Effector CD8-positive, alpha-beta T cell (primary cell): ENCODE measurements around the gene SH3GL3.

Experiments used
- DNase-seq: peaks from one replicate; lab custom pipeline; 2025; lab: John Stamatoyannopoulos, UW

Gene SH3GL3

DNA sequence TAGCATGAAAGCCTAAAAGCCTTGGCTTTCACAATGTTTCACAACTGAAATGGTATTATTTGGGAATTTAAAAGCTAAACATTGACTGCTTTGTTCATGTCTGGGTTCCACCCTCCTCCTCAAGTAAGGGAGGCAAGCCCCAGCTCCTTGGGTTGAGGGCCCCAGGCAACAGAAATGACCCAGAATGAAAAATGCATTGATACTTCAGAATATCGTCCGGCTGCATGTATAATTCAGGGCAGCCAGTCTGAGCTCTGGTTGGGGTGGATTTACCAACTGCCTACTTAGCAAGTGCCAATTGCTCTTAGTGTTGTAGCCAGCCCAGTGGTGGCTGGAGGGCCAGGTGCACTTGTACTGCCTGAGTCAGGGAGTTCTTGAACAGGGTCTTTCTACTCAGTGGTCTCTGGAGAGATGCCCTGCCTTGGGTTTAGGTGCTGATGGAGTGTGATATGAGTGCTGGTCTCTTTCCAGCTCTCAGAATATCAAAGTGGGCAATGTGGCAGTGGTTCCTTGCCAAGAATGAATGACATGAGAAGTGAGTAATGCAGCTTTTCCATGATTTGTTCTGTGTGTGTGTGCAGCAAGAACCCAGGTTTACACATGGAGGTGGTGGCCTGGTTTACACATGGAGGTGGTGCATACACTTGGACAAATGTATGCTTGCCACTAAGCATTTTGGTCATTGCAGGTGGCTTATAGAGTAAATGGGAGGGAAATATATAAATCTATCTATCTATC, 165.9 kb downstream of the SH3GL3 start:
- no peak for DNase-seq

DNA sequence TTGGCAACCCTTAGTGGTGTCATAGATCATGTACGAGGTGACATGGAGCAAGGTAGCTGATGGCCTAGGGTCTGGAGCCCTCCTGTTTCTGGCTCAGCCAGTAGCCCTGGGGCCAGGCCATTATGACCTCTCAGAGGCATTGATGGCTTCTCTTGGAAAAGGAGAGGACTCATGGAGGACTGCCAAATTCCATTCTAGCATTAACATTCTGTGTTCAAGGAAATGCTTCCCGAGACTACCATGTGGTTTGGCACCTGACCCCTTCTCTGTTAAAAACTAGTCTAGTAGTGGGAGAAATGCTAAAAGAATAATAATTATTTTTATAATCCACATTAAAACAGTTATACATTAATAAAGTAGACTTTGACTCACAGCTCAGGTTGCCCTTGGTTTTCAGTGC, 166.6 kb downstream of the SH3GL3 start:
- DNase-seq, result no peak

DNA sequence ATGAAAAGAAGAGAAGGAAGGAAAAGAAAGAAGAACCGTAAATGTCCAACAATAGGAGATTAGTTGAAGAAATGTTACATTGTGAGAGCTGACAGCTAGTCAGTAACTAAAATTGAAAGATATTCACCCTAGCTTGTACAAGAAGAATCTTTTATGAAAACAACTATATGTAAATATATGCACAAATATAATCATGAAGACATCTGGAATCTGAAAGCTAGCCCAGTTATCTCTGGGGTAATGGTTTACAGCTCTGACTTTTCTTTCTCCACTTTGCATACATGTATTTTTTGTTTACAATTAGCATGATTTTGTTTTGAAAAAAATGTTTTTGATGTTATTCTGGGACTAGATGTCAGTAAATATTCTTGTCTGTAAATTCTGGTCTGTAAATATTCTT, 169.7 kb downstream of the SH3GL3 start:
- no peak for DNase-seq

DNA sequence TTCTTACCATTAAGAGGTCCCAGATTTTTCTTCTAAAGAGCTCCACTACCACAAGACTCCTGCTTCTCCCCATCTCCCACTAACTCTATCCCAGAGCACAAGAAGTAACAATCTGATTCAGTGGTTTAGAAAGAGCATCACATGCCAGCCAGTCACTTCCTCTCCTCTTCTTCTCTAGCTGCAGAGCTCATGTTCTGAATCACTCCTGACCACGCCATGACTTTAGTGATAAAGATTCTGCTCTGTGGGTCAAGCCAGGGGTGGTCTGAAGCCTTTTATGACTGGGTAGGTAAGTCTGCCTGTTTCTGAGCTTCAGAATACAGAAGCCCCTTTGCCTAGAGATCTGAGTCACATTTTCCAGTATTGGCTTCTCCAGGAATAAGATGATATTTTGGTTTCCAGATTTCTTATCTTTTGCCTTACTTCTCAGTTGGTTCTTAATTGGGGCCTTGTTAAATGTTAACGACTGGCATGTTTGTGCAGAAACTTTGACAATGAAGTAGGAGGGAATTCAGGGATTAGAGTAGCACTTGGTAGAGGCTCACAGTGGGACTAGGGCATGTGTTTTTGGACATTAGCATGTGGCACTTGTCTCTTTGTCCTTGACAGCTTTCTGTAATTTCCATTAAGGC, 179.1 kb downstream of the SH3GL3 start:
- DNase-seq, result no peak

DNA sequence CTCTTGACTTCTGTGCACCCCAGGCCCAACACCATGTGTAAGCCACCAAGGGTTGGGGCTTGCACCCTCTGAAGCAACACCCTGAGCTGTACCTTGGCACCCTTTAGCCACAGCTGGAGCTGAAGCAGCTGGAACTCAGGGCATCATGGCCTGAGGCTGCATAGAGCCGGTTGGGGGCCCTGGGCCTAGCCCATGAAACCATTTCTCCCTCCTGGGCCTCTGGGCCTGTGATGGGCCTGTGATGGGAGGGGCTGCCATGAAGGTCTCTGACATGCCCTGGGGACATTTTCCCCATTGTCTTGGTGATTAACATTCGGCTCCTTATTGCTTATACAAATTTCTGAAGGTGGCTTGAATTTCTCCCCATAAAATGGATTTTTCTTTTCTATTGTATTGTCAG, 184.4 kb downstream of the SH3GL3 start:
- DNase-seq, result no peak

DNA sequence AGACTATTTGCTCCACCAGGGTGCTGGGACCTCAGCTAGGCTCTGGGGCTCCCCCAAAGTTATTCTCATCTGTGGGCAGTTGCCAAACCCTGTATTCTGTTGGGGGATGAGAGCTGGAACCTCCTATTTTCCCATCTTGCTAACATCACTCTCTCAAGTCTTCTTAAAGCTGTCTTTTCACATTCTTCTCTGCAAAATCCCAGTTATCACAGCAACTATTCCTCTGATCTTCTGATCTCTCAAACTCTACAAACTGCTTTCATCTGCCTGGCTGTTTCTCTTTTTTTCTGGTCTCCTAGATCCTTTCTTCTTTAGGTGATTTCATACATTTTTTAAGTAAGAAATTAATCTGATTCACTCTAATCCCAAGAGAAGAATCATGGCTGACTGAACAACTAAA, 196.1 kb downstream of the SH3GL3 start:
- DNase-seq, result no peak

DNA sequence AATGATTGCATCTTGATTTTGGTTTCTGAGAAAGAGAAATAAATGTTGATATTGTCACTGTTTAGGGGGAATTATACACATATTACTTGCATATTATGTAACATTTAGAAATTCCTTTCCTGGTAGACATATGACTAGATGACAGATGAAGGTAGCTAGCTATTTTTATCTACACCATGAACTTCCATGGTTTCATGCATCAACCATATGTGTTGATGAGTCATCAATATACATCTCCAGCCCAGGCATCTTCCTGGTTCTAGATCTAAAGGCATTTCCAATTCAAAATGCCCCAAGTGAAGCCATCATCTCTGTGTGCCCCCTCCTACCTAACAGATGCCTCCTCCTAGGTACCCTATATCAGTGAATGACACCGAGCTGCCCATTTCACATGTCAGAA, 197.3 kb downstream of the SH3GL3 start:
- no peak for DNase-seq

DNA sequence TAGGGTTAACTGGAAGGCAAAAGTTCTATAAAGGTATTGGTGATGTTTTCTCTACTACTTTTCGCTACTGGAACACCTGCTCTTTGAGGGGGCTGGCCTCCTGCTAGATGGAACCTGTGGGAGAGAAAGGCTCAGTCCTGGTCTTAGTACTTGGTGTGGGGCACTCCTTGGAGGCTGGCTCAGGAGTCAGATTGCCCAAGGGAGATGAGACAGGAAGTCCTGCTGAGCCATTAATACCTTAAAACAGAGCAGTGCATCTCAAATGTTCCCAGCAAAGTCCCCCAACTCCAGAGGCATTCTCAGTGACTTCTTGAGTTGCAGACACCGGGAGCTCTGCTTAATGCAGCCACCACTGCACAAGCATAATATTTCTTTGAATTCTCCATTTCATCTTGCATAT, 203.7 kb downstream of the SH3GL3 start:
- no peak for DNase-seq

DNA sequence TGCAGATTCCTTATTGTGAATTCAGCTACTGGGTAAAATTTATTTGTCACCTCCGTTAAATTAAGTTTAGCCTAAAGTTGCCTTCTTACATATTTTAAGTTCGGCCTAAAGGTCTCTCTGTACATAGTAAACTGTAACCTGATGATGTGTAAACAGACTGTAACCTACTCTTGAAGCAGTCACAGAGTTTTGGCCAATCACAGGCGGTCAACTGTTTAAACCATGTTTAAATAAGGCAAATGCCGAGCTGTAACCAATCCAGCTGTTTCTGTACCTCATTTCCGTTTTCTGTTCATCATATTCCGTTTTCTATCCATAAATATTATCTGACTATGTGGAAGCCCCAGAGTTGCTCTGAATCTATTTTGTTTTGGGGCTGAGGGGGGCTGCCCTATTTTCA, 204.4 kb downstream of the SH3GL3 start:
- no peak for DNase-seq

DNA sequence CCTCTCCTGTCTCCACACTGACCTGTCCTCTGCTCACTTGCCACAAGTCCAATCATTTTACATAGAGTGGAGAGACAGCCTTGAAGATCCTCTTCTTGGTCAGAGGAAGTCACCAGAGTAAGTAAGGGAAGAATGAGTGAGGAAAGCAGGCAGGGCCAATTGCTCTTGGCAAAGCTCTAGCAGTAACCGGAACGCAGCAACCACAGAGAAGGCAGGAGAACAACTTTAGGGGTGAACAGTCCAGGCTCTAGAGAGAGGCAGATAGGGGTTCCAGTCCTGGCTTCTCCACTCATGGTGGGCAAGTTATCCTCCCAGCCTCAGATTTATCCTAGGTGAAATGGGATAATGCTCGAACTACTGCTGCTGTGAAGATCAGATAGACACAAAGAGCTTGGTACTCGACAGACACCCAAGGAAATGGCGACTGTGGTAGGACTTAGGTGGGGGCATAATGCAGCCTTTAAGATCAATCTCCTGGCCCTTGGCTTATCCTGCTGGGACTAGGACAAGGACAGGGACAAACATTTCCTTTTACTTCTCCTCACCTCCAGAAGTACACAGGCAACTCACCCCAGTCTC, 205.6 kb downstream of the SH3GL3 start:
- no peak for DNase-seq

DNA sequence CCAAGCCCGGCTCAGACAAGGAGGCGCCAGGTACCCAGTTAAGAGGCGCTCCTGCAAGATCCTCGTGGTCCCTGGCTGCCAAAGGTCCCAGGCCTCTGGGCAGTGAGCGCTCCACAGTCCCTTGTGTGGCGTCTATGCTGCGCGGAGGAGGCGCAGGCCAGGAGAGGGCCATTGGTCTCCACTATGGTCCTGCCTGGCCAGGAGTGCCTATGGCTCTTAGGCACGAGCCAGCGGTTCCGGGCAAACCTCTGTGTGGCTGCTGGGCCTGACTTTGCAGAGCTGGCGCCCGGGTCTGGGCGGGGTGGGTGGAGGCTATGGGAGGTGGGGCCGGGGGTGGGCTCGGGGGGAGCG, 206.1 kb downstream of the SH3GL3 start:
- no peak for DNase-seq

DNA sequence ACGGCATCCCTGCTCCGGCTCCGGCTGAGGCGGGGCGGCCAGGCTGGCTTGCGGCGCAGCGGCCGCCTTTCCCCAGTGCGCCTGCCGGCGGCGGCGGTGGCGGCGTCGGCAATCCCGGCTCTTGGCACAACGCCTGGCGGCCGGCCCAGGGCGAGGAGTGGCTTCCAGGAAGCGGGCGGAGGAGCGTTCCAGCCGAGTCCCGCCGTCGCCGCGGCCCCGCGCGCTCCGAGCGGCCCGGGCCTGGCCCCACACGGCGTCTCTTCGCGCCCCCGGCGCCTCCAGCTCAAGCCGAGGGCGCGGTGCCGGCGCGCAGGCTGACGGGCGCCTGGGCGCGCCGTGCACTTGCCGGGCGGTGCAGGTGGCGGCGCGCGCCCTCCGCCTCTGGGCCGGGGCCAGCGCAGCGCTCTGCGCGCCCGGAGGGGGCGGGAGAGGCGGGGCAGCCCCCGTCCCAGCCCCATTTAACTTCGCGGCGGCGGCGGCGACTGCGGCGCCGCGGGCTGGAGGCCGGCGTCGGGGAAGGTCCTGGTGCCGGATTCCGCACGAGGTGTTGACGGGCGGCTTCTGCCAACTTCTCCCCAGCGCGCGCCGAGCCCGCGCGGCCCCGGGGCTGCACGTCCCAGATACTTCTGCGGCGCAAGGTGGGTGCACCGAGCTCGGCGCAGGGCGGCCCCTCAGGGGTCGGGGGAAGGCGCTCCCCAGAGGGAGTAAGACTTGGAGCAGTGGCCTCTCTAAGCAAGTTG, 206.7 kb downstream of the SH3GL3 start, which contains the start of gene ADAMTSL3:
ADAMTSL3 (plus strand) TSS at position 485 of the 740 bp plus-strand sequence. CDS start 1,639 bp downstream, outside the sequence.
- no peak for DNase-seq

DNA sequence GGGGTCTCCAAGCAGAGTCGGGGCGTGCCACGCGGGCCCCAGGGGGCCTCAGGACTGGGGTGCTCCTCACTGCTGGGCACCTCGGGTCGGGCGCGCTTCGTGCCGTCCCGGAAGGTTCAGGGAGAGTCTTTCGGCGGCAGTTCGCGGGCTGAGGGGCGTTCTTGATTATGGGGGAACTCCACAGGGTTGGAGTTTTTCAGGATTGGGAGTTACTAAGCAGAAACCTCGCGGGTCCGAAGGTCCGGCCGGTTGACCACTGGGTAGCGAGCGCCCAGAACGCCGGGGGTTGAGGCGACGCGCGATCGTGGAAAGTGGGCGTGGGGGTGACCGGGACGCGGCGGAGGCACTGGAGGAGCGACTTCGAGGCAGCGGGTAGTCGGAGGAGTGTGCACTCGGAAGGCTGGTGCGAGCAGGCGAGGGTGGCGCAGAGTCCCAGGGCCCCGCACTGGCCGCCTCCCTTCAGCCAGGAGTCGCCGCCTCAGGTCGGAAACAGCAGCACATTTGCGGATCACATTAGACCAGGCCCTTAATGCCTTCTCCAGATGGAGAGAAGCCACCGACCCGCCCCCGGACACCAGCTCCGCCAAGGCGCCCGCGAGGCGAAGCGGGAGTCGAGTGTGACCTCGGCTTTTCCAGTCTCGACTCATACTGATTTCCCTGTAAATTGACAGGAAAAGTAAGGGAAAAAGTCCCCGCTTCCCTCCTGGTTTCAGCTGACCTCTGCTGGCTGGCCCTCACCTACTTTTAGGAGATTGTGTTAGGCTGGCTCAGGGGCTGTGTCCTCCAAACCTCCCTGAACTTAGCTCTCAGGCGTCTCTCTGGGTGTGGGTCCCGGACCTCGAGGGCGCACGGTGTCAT, 207.5 kb downstream of the SH3GL3 start:
- DNase-seq, result no peak

DNA sequence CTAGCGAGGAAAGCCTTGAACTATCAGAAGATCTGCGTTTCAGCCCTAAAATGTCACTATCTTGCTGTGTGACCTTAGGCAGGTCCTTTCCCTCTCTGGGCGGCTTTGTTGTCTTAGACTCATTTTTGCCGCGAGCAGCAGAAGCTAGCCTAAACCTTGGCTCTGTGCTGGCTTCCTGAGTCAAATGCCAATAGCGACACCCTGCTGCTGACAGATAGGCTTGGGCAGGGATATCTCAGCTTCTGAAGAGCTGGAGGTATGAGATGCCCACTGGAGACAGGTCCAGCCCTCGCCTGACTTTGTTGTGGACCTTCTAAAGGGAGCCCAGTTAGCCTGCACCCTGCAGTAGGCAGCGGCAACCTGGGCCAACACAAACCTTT, 208.1 kb downstream of the SH3GL3 start:
- DNase-seq, result no peak

DNA sequence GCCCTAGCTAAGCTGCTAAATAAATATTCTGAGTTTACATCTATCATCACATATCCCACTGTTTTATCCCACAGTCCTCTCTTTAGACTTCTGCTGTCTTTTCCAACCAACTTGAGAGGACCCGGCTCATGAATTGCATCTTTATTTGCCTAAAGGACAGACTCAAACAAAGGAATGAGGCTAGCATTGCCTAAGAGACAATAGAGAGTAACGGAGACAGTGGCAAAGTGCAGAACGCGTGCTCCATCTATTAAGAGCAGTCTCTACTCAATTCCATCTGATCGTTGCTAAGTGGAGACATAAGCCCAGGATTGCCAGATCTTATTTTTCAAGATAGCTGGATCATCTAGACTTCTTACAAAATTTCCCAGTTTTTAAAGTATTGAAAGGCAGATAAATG, 209.1 kb downstream of the SH3GL3 start:
- DNase-seq, result no peak

DNA sequence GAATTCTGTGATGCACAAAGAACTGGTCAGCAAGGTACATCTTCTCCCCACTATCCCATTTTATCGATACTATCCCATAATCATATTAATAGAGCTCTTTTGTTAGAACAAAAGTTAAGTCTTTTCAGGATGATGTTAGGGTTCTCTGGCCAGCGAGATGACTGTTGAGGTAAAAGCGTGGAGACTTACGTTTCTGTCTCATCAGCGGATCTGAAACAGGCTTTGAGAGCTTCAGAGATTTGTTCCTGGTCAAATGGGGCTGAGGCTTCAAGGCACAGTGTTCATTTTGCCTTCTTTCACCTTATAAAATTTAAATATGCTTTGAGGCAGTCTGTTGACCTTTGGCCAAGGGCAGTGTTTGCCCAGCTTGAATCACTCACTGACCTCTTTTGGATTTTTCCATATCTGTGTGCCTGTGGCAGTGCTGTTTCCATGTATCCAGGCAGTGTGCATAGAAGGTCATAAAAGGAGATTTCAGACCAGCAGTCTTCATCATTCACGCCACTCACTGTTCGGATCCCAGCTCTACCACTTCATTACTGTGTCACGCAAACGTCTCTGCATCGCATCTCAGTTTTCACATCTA, 209.9 kb downstream of the SH3GL3 start:
- DNase-seq, result no peak

DNA sequence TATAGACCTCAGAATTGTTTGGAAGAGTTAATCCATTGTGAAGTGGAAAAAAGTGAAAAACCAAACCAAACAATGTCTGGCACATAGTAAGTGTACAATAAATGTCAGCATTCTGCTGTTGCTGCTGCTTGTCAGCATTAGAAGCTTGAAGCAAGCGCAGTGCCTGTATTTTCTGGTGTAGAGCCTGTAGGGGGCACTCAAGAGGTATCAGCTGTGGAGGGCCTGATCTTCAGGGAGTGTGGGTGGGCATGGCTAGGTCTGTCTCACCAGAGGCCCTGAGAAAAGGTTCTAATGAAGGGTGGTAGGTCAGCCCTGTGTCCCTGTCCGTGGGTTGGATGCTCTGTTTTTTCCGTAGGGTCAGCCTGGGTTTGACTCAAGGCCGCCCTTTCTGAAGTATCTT, 210.4 kb downstream of the SH3GL3 start:
- no peak for DNase-seq

DNA sequence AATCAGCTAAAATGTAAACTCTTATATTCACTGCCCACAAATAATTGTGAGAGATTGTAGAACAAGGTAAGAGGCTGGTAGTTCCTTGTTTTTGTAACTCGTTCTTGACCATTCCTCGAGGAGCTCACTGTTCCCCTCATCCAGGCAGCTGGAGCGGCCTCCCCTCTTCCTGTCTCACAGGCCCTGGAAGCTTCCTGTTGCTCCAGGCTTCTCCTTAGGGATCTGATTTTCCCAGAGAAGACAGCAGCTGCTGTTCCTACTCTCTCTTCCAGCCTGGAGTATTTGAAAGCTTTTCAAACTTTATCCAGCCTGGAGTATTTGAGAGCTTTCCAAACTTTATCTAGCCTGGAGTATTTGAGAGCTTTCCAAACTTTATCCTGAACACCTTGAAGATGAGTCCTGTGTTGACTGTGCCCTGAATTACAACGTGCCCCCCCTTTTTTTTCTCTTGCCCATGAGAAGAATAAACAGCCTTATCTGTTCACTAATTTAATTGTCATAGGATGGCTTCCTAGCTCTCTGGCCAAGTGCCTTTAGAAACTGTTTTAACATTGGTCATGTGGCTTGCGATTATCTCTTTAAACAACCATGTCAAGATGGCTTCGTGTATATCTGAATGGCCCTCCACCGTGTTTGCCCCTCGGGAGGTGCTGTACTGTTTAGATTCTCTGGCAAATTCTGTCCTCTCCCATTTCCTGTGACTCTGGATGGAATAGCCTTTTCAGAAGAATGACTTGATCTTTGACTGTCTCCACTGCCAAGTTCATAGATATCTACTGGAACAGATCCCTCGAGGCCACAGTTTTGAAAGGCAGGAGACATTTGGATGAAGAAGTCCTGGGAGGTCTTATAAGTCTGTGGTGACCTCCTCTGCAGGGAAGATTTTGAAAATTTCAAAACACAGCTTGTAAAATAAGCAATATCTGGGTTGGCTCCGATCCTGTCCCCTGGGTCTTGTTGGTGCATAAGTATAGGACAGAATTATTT, 211.6 kb downstream of the SH3GL3 start:
- no peak for DNase-seq

DNA sequence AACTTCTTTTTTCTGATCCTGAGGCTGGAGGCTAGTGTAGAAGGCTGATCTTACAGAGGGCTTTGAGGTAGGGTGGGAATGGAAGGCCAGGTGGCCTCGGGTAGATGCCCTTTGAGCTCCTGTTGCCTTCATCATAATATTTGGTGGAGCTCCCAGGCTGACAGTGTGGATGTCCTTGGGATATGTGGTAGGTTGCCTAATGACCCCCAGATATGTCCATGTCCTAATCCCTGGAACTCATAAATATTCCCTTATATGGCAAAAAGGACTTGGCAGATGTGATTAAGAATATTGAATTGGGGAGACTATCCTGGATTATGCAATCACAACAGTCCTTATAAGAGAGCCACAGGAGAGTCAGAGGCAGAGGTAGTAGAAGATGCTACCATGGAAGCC, 212.3 kb downstream of the SH3GL3 start:
- DNase-seq, result no peak

DNA sequence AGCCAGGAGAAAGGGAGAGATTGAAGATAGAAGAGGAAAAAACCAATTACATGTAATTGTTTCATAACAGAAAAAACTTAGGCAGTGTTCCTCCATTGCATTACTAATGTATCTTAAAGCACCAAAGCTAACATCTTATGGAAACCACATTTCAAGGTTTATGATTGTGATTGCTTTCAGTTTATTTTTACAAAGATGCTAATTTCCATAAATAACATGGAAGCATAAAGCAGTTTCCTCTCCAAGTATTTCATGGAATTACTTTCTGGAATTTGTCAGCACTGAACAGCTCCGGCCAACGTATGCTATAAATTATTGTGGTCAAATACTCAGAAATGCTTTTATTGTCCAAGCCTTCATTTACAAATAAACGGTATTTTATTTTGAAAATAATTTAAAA, 218.3 kb downstream of the SH3GL3 start:
- no peak for DNase-seq
